ENCODE results near the gene MSH5. TPM values are rescaled to one million over a fixed set of nuclear protein-coding genes. Genes with fewer than 3 reads are reported as not detected.

The MSH5 gene
- total RNA-seq, 1 experiment from 2014 or later: 22.4 TPM

GRCh38 chr6:31779908-31780307 lies 40.1 kb downstream of the MSH5 start:
- H3K27ac Mint-ChIP-seq: no peak overlapping the region
- H2BK15ac ChIP-seq (ENCODE audit: low read depth, low read length): no peak overlapping the region

More at GRCh38 chr6:31779908-31780307, 40.1 kb downstream of the MSH5 start:
- Histone ChIP-seq H3K79me1 (ENCODE audit: insufficient read depth, low read depth, low read length, poor library complexity, severe bottlenecking) (no peaks in the 10 kb centered on the region), H3K23me2 (ENCODE audit: insufficient read length, low read depth, low read length, poor library complexity, severe bottlenecking) (no peaks in the 10 kb centered on the region), H4K91ac (ENCODE audit: insufficient read length, low read depth, low read length) (no peak overlapping the region), H3K4me2 (ENCODE audit: insufficient read depth, insufficient read length, low read length) (no peak overlapping the region), H3K9ac (ENCODE audit: extremely low read depth, insufficient read length, low read length) (no peak overlapping the region), H3K4ac (ENCODE audit: low read depth, low read length) (no peak overlapping the region), H4K5ac (ENCODE audit: insufficient read length, low read depth, low read length) (no peak overlapping the region), H2BK12ac (ENCODE audit: insufficient read length, low read depth, low read length) (no peak overlapping the region), H4K8ac (replicated peaks; ENCODE audit: insufficient read length, low read depth, low read length) (no peak overlapping the region), H3K23ac (ENCODE audit: insufficient read length, low read depth, low read length) (no peak overlapping the region), H2BK120ac (ENCODE audit: low read depth, low read length, poor library complexity, severe bottlenecking) (no peak overlapping the region), H3K14ac (ENCODE audit: insufficient read depth, low read length) (no peak overlapping the region), H3K18ac (ENCODE audit: insufficient read length, low read depth, low read length) (no peak overlapping the region), H3K9me3 (ENCODE audit: control insufficient read depth, low read depth, low read length) (no peaks in the 10 kb centered on the region), H3K79me2 (ENCODE audit: insufficient read depth, low read length) (no peaks in the 10 kb centered on the region), H3T11ph (ENCODE audit: low read length) (no peak overlapping the region), H3K27me3 (ENCODE audit: insufficient read depth, low read length) (no peaks in the 10 kb centered on the region), H3K27ac (ENCODE audit: insufficient read length, low read depth, low read length) (no peak overlapping the region), H2AFZ (ENCODE audit: low read length) (no peak overlapping the region), H4K20me1 (ENCODE audit: control insufficient read depth, insufficient read depth, insufficient read length) (no peaks in the 10 kb centered on the region), H2BK20ac (ENCODE audit: low read depth, low read length, poor library complexity, severe bottlenecking) (no peak overlapping the region), H2BK5ac (ENCODE audit: insufficient read length, low read length) (no peak overlapping the region), H3K56ac (ENCODE audit: insufficient read length, low read depth, low read length) (no peak overlapping the region), H3K4me1 (ENCODE audit: insufficient read depth, low read length) (no peaks in the 10 kb centered on the region), H2AK5ac (ENCODE audit: insufficient read length, low read length) (no peak overlapping the region)
- Mint-ChIP-seq H3K4me1 (peaks cover 5 to 10% of the 10 kb centered on the region in 2 experiments; a peak in 3 of 4 replicates), H3K4me3 (no peak overlapping the region), H3K36me3 (ENCODE audit: insufficient read depth in 1 of 3, low read depth in 3 of 3) (peaks cover 43 to 68% (median 51%) of the 10 kb centered on the region in 3 experiments), H3K9me3 (no peaks in the 10 kb centered on the region), H3K27me3 (ENCODE audit: low read depth) (no peaks in the 10 kb centered on the region)
- DNase-seq: no peak
- no peak for TF ChIP-seq CTCF (conservative IDR thresholded peaks at IDR 0.05)
- no CpG with 5 or more reads among the region's 10 CpGs for WGBS (ENCODE audit: extremely low coverage, insufficient read length, low lambda C conversion rate)
